NCI-H128 (cell line): ENCODE results near the gene HTATSF1.

ENCODE experiments used
- DNase-seq: peaks from one replicate; lab custom pipeline; 2025; ENCODE audit not compliant: unreplicated experiment; lab: John Stamatoyannopoulos, UW

HTATSF1 gene, protein sequence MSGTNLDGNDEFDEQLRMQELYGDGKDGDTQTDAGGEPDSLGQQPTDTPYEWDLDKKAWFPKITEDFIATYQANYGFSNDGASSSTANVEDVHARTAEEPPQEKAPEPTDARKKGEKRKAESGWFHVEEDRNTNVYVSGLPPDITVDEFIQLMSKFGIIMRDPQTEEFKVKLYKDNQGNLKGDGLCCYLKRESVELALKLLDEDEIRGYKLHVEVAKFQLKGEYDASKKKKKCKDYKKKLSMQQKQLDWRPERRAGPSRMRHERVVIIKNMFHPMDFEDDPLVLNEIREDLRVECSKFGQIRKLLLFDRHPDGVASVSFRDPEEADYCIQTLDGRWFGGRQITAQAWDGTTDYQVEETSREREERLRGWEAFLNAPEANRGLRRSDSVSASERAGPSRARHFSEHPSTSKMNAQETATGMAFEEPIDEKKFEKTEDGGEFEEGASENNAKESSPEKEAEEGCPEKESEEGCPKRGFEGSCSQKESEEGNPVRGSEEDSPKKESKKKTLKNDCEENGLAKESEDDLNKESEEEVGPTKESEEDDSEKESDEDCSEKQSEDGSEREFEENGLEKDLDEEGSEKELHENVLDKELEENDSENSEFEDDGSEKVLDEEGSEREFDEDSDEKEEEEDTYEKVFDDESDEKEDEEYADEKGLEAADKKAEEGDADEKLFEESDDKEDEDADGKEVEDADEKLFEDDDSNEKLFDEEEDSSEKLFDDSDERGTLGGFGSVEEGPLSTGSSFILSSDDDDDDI

DNA sequence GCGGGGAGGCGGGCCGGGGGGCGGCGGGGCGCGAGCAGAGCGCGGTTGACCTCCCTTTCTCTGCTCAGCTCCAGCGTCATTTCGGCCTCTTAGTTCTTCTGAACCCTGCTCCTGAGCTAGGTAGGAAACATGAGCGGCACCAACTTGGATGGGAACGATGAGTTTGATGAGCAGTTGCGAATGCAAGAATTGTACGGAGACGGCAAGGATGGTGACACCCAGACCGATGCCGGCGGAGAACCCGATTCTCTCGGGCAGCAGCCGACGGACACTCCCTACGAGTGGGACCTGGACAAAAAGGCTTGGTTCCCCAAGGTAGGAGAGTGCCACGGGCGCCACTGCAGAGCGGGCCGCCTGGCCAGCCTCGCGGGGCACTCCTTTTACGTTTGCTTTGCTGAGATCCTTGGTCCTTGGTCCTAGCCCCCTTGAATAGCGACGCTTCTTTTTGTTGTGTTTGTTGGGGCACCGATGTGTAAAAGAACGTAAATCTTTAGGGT lies at the start of gene HTATSF1:
Gene HTATSF1 (plus strand): TSS at position 37 of the 497 bp plus-strand sequence. CDS start 93 bp downstream, at position 130.
- peak; percentile 65 for DNase-seq

DNA sequence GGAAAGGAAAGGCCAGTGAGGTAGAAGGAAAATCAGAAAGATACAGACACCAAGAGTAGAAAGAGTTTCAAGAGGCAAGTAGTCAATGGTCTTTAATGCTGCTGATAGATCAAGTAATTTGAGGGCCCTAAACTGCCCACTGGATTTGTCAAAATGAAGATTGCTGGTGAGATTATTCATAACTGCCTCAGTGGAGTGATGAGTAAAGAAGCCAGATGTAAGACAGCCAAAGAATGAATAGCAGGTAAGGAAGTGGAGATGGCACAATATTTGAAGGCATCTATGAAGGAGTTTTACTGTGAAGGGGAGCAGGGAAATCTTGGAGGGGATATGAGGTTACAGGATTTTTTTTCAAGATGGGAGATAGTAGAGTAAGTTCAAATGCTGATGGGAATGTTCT lies 49.4 kb upstream of the HTATSF1 start:
- no peak for DNase-seq

DNA sequence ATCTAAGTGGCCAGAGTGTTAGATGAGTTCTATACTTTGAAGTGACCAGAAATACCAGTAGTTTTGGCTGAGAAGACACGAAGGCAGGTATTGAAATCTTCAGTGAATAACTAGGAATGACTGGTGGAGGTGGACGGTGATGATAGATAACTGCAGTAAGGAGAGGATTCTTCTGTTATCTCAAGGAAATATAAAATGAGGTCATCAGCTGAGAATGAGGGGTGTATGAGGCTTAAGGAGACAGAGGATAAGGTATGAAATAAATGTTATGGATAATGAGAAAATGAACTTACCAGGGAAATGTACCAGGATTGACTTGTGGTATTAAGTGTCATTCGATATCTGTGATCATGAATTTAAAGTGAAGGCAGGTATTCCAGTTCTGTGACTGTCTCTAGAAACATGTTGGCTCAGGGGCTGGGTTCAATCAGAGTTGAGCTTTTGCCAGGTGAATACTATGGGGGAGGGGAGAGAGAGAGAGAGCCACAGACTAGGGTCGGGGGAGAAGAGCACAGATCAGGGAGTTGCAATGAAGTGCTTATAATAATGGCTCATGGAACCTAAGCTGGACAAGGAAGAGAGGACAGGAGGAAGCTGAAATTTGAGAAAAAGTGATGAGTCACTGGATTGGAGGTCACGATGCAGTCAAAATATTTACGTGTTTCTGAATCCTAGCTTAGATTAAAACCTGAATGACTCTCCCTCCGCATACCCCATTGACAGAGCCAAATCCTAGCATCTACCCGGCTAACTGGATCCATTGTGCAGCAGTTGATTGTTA lies 47.2 kb upstream of the HTATSF1 start:
- DNase-seq: no peak

DNA sequence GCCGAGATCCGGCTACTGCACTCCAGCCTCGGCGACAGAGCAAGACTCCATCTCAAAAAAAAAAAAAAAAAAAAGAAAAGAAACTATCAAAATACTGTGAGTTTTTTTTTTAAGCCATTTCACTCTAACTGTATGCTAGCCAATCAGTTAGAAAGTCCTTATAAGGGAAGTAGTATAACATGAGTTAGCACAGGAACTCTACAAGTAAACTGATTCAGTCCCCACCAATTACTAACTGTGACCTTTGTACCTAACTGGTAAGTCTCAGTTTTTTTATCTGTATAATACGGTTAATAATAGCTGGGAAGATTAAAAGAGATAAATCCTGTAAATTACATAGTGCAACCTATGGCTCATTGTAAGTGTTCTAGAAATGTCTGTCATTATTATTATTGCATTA lies 44.8 kb upstream of the HTATSF1 start:
- DNase-seq: no peak

DNA sequence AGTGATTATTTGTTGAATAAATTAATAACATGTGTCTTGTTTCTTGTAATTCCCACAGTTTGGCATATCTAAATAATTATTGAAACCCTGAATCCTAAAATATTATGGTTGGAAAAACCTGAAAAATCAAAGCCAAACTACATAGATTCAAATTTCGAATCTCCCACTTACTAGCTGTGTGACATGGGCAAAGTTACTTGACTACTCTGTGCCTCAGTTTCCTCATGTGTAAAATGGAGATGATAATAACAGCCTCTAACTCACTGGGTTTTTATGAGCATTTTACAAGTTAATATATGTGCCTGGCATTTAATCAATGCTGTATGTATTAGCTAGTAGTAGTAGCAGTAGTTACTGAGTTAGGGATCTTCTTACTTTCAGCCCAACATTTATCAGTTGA lies 44.3 kb upstream of the HTATSF1 start:
- DNase-seq: no peak

DNA sequence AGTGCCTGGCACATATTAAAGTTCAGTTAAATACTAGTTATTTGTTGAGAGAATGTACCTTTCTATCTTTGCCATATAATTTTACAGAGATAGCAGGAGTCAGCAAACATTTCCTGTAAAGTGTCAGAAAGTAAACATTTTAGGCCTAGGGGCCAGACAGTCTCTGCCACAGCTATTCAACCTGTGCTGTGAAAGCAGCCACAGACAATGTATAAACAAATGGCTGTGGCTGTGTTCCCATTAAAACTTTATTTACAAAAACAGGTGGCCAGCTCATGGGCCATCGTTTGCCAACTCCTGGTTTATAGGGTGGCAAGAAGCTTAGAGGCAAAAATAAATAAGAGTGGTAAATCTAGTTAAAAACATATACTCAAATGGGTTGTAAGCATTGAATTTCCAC lies 43.6 kb upstream of the HTATSF1 start:
- no peak for DNase-seq

DNA sequence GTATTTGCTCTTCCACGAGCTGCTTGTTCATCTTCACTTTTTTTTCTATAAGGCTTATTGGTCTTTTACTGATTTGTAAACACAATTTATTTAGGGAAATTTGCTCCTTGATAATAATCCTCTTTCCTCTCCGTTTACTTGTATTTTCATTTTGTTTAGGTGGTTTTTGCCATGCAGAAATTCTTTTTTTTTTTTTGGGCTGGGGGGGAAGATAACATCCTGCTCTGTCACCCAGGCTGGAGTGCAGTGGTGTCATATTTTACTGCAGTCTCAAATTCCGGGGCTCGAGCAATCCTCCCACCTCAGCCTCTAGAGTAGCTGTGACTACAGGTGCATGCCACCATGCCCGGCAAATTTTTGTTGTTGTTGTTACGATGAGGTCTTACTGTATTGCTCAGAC lies 41.3 kb upstream of the HTATSF1 start:
- no peak for DNase-seq

DNA sequence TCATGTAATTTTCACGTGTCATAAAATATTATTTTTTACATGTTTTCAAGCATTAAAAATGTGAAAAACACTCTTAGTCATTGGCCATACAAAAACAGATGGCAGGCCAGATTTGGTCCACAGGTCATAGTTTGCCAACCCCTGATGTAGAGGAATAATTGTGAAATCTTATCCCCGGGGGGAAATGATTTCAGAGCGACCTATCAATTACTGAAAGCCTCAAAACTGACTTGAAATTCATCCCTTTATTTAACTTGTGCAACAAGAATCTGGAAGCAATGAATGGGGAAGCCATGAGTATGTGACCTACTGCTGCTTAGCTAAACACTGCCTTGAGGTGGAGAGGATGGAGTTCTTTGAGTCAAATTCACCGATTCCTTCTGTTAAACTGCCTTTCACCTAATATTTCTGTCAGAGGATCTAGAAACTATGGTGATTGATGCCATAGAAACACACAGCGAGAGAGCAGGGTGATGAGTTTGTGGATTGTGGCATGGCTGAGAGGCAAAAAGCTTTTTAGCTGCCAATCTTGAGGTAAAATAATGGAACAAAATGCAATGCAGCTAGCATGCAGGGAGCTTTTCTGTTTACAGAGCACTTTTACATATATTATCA lies 40.0 kb upstream of the HTATSF1 start:
- no peak for DNase-seq

DNA sequence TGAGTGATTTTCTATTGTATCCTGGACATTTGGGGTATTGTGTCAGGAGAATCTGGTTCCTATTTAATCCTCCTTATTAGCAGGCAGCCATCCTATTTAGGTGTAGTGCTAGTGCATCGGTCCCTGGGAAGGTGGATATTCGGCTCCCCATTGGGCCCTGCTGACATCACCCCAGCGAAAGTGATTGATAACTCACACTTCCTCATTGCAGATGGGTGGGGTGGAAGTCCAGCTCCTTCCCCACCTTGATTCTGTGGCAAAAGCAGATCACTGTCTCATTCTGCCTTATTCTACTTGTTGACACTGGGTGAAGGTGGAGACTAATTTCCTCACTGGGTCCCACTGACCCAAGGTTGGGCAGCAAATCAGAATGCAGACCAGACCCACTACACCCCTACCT lies 32.8 kb upstream of the HTATSF1 start:
- no peak for DNase-seq

DNA sequence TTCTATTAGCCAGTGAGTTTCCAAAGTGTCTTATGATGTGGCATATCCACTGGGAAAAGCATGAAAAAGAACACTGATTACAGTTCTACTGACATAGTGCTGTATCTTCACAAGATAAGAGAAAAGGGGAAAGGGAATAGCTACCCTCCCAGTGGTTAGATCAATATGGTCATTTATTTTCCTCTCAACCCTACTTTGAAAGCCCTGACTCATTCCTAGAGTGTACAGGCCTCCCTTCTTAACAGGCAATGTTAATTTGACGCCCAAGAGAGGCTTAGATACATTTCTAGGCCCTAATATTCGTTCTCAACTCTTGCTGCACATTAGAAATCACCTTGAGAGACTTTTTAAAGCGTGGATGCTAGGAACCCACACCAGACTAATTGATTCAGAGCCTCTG lies 30.1 kb upstream of the HTATSF1 start:
- DNase-seq: no peak

DNA sequence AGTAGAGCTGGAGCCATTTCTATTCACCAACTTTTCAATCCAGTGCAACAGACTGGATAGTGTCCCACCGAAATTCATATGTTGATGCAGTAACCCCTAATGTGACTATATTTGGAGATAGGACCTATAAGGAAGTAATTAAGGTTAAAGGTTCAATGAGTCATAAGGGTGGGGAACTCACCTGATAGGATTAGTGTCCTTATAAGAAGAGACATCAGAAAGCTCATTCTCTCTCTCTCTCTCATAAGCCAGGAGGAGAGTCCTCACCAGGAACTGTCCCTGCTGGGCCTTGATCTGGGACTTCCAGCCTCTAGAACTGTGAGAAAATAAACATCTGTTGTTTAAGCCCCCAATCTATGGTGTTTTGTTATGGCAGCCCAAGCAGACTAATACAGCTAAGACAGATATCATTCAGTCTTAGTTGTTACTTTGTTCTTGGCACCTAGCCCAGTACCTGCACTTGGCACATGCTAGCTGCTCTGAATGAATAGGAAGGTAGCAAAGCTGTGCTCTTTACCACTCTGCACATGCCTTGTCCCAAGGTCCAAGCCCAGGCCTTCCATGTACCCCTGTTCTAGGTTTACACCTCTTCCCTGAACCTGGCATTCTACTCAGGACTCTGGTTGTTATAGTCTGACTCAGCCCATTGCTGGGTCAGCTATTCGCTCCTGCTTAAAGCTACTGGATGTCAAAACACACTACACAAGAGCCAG lies 28.8 kb upstream of the HTATSF1 start:
- no peak for DNase-seq

DNA sequence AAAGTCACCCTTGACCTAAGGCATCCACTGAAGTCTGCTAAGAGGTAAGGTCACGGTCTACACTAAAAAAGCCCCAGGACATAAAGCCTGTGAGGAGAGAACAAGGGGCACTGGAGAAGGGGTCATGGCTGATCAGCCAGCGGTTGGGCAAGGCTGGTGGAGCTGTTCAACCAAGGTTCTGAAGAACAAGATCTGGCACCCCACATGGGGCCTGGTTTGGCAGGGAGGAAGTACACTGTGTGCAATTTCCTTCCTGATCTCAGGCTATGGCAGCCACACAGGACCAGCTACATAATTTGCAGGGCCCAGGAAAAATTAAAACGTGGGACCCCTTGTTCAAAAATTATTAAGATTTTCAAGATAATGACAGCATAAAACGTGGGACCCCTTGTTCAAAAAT lies 23.7 kb upstream of the HTATSF1 start:
- DNase-seq: no peak

DNA sequence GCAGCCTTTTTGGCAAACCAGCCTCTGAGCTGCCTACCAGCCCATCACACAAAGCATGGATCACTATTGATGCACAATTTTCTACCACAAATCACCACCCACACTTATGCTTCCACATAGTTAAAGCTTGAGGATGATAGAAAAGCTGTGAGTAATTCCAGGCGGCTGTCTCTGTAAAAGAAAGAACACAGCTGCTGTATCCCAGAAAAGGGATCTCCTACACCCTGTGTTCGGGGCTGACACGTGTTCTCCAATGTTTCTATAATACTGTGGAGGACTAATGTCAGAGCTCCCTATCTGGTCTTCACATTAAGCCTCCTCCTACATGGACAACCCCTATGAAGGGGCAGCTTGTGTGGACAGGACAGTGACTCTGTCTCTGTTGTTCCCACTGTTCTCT lies 22.2 kb upstream of the HTATSF1 start:
- no peak for DNase-seq

DNA sequence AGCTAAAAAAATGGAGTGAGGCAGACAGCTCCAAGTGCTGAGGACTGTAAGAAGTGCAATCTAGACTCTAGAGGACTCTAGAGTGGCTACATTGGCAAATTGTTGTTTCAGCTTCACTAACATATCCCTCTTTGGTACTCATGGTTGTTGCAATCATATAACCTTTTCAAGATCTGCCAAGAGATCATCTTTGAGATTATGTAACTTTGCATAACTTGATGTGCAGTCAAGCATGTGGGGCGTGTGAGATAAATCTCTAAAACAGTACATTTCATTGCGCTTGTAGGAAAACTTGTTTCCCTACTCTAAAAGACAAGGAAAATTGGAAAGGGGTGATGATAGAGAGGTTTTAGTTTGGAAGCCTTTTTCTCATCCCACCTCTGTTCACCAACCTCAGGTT lies 20.9 kb upstream of the HTATSF1 start:
- no peak for DNase-seq

DNA sequence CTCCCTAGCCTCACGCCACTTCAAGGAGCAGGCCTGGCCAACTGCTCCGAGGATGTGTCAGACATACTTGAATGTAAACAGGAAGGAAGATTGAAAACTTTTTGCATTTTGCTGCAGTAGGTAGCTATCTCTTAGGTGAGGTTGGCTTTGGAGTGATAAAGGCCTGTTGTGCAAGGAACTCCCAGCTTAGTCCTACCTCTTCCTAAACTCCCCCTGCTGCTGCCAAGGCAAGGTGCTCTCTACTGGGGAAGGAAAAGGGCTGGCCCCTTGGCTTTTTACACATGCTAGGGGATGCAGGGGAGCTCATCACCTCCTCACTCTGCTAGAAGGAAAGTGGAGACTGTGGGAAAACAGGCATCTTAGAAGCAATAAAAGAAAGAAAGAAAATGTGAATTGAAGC lies 20.4 kb upstream of the HTATSF1 start:
- no peak for DNase-seq

DNA sequence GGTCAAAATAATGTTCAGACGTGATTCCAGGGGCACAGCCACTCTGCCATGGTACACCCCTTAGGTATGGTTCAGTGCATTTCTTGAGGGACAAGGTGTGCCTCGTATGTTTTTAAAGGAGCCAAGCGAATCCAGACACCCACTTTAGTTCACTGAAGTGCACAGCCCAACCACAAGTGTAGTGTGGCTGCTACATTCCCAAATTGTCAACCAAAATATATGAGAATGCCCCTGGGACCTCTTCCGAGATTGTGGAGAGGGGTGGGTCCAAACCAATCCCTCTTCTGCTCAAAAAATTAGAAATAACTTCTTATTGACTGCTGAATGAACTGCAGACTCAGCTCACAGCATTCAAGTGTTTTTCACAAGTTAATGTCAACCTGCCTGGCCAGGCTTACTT lies 17.0 kb upstream of the HTATSF1 start:
- no peak for DNase-seq

DNA sequence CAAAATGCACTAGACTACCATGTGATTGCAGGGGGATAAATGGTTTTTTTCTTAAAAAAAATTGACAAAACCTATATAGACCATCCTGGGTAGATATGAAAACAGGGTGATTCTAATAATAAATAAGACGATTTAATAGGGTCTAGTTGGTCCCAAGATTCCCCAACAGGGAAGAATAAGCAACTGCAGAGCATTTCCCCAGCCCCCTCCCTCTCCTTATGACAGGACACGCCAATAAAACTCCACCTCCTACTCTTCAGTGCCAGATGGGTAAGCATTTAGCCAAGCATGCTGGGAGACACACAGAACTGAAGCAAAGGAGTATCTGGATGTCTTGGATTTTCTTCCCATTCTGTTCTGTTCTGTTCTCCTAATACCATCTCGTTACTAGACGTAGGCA lies 9.7 kb upstream of the HTATSF1 start, which contains the start of gene BRS3:
Gene BRS3 (plus strand): TSS at position 301 of the 400 bp plus-strand sequence. CDS start 168 bp downstream, outside the sequence.
- no peak for DNase-seq

DNA sequence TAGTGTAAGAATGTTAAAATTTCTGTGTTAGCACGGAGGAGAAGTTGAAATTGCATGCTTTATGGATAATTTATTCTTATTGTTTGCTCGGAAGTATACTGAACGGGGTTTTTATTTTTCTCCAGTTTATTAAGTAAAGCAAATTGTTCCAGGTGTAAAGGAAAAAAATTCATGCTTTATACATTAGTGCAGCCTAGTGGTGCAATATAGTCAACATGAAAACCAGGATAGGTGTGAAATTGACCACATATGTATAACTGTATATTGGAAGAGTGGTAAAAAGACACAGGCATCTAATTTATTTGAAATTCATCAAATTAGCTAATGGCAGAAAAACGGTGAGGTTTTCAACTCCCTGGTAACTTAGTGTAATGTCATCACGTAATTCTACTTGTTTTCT lies 8.7 kb upstream of the HTATSF1 start:
- DNase-seq: no peak

DNA sequence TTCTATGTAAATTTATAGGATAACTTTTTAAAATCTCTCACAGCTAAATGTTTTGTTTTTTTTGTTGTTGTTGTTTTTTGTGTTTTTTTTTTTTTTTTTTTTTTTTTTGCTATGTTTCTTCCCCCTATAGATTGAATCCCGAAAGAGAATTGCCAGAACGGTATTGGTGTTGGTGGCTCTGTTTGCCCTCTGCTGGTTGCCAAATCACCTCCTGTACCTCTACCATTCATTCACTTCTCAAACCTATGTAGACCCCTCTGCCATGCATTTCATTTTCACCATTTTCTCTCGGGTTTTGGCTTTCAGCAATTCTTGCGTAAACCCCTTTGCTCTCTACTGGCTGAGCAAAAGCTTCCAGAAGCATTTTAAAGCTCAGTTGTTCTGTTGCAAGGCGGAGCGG lies 5.6 kb upstream of the HTATSF1 start:
- no peak for DNase-seq

DNA sequence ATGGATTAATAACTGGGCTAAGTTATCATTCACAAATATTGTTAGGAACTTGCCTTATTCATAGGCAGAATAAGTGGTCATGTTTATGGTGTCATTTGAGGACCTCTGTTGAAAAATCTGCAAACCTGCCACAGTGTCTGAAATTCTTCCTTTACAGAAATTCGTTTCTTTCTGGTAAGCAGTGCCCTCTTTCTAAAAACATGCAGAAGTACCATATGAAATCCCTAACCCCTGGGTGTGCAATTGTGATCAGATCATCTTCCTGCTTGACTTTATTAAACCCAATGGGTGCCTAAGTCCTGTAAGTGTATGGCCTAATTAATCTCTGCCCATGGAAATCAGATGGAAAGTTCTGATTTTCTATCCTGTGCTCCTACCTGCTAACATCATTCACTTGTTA lies 4.4 kb upstream of the HTATSF1 start:
- DNase-seq: no peak
